K562 (cell line): ENCODE results near the gene WWP2.

Experiments
- CTCF ChIP-seq, 3 experiments: IDR thresholded peaks in 2 of 3; conservative IDR thresholded peaks in 1 of 3; 2 replicates each; pipeline ENCODE4 v1.5.1; 2011 to 2012; ENCODE audit warnings: low read length in 3 of 3, mild to moderate bottlenecking in 3 of 3, control low read depth in 2 of 3, improper control_type of control experiment in 1 of 3, inconsistent platforms in 1 of 3, low read depth in 1 of 3, mixed read lengths in 1 of 3, moderate library complexity in 1 of 3; ENCODE audit not compliant: insufficient read depth in 2 of 3
- FOXA3 ChIP-seq, 2 experiments: fragments of 450-650 bp in 1 of 2; sonication (generic) in 1 of 2; formaldehyde crosslinking; IDR thresholded peaks in 1 of 2; conservative IDR thresholded peaks in 1 of 2; 2 replicates each; pipeline versions ENCODE4 v1.4.0 to v1.8.0; 2020 to 2022; ENCODE audit warnings: mild to moderate bottlenecking in 2 of 2, missing genetic modification reagents in 1 of 2
- MAZ ChIP-seq, 2 experiments: fragments of 450-650 bp in 1 of 2; sonication (generic) in 1 of 2; formaldehyde crosslinking; IDR thresholded peaks in 1 of 2; conservative IDR thresholded peaks in 1 of 2; 2 replicates each; pipeline versions ENCODE4 v1.4.0 to v1.5.0; 2020; ENCODE audit warnings: mild to moderate bottlenecking in 1 of 2, missing genetic modification reagents in 1 of 2
- TF ChIP-seq, protein P1 (sequence below), 2 experiments: IDR thresholded peaks; 2 replicates each; pipeline ENCODE4 v1.6.1; 2011; ENCODE audit warnings: borderline replicate concordance in 1 of 2, control low read depth in 1 of 2, low read depth in 1 of 2, low read length in 1 of 2, mild to moderate bottlenecking in 1 of 2, mixed read lengths in 1 of 2, moderate library complexity in 1 of 2; ENCODE audit not compliant: insufficient read depth in 1 of 2, insufficient read length in 1 of 2, poor library complexity in 1 of 2, severe bottlenecking in 1 of 2; ENCODE audit errors: extremely low read depth in 1 of 2

DNA sequence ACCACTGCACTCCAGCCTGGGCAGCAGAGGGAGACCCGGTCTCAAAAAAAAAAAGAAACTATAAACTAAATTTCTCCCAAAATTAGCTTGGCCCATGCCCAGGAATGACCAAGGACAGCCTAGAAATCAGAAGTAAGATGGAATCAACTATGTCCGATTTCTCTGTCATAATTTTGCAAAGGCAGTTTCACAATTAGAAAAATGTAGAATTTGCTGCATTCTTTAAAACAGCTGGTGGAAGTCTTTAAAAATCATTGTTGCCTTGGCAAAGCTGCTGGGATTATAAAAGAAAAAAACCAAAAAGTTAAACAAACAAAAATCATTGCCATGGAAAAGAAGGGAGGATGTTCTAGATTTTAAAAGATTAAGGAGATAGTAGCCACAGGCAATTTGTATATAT is 32.4 kb downstream of the WWP2 start:
- no peak for TF ChIP-seq FOXA3 (CRISPR knock-in tag; conservative IDR thresholded peaks at IDR 0.05 in 1 of 2, IDR thresholded peaks at IDR 0.05 in 1 of 2)
- no peak for TF ChIP-seq MAZ (CRISPR knock-in tag; conservative IDR thresholded peaks at IDR 0.05 in 1 of 2, IDR thresholded peaks at IDR 0.05 in 1 of 2)
- TF ChIP-seq, protein P1, sequence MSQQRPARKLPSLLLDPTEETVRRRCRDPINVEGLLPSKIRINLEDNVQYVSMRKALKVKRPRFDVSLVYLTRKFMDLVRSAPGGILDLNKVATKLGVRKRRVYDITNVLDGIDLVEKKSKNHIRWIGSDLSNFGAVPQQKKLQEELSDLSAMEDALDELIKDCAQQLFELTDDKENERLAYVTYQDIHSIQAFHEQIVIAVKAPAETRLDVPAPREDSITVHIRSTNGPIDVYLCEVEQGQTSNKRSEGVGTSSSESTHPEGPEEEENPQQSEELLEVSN (IDR thresholded peaks at IDR 0.05; ENCODE audit: borderline replicate concordance in 1 of 2, extremely low read depth in 1 of 2, insufficient read depth in 1 of 2, insufficient read length in 1 of 2, low read depth in 1 of 2, low read length in 1 of 2, poor library complexity in 1 of 2, severe bottlenecking in 1 of 2), result no peak
- TF ChIP-seq CTCF (IDR thresholded peaks at IDR 0.05 in 2 of 3, conservative IDR thresholded peaks at IDR 0.05 in 1 of 3; ENCODE audit: insufficient read depth in 2 of 3, low read depth in 1 of 3, low read length in 3 of 3), result no peak
